Common myeloid progenitor, CD34-positive (primary cell): ENCODE measurements around the gene SUSD1.

Source experiments
- CTCF ChIA-PET: fragments of 350-600 bp; sonication (Branson Sonifier 250); formaldehyde crosslinking; loops from one replicate; lab custom pipeline; 2021; ENCODE audit warnings: antibody characterized with exemption; lab: Charles Lee
- POLR2A ChIA-PET: fragments of 350-600 bp; sonication (Branson Sonifier 250); formaldehyde crosslinking; loops from one replicate; lab custom pipeline; 2021; ENCODE audit warnings: antibody characterized with exemption; lab: Charles Lee
- DNase-seq, 3 donors: peaks; one replicate each; pipeline versions ENCODE4 v3.0.0 to v3.0.0-alpha.2; 2013
- H3K27ac ChIP-seq, 2 experiments: 1 replicate in 1 of 2; 2 replicates in 1 of 2; pipeline ENCODE4 v1.7.0; 2013; ENCODE audit warnings: inconsistent platforms in 2 of 2, low read length in 2 of 2, mild to moderate bottlenecking in 2 of 2, low read depth in 1 of 2, moderate library complexity in 1 of 2; ENCODE audit not compliant: severe bottlenecking in 2 of 2, insufficient read depth in 1 of 2, poor library complexity in 1 of 2
- H3K27me3 ChIP-seq, 5 experiments: replicated peaks in 2 of 5; 1 replicate in 3 of 5; 2 replicates in 2 of 5; pipeline versions ENCODE4 v1.6.1 to v1.7.0; 2013; ENCODE audit warnings: low read length in 4 of 5, mild to moderate bottlenecking in 2 of 5, moderate library complexity in 2 of 5, inconsistent platforms in 1 of 5; ENCODE audit not compliant: insufficient read depth in 5 of 5, control insufficient read depth in 4 of 5
- H3K36me3 ChIP-seq, 4 experiments: 1 replicate in 2 of 4; 2 replicates in 2 of 4; pipeline versions ENCODE4 v1.6.1 to v1.7.0; 2013; ENCODE audit warnings: low read length in 3 of 4, control low read depth in 1 of 4, mild to moderate bottlenecking in 1 of 4; ENCODE audit not compliant: control insufficient read depth in 4 of 4, insufficient read depth in 4 of 4
- H3K4me1 ChIP-seq, 4 experiments: 1 replicate in 3 of 4; 2 replicates in 1 of 4; pipeline versions ENCODE4 v1.6.1 to v1.7.1; 2013; ENCODE audit warnings: low read length in 3 of 4, mild to moderate bottlenecking in 3 of 4, control low read depth in 1 of 4, inconsistent platforms in 1 of 4, moderate library complexity in 1 of 4; ENCODE audit not compliant: control insufficient read depth in 4 of 4, insufficient read depth in 4 of 4; ENCODE audit errors: control extremely low read depth in 1 of 4
- H3K4me3 ChIP-seq, 7 experiments: 1 replicate in 4 of 7; 2 replicates in 3 of 7; pipeline versions ENCODE4 v1.5.1 to v1.7.0; 2013; ENCODE audit warnings: mild to moderate bottlenecking in 7 of 7, low read length in 6 of 7, moderate library complexity in 6 of 7, inconsistent platforms in 2 of 7, low read depth in 2 of 7, control low read depth in 1 of 7; ENCODE audit not compliant: insufficient read depth in 4 of 7, control insufficient read depth in 1 of 7; ENCODE audit errors: extremely low read depth in 1 of 7
- H3K9me3 ChIP-seq, 5 experiments: 1 replicate in 4 of 5; 2 replicates in 1 of 5; pipeline versions ENCODE4 v1.6.1 to v1.7.1; 2013; ENCODE audit warnings: low read length in 4 of 5, mild to moderate bottlenecking in 2 of 5, inconsistent platforms in 1 of 5, low read depth in 1 of 5, moderate library complexity in 1 of 5; ENCODE audit not compliant: control insufficient read depth in 4 of 5, insufficient read depth in 2 of 5; ENCODE audit errors: control extremely low read depth in 1 of 5
- WGBS: methylation state at CpG from one replicate; pipeline ENCODE4 v1.1.5; 2013; ENCODE audit not compliant: insufficient coverage; 5-methylcytosine and 5-hydroxymethylcytosine counted together

SUSD1 gene

GRCh38 chr9:112087506-112087905 is 87.6 kb downstream of the SUSD1 start:
- Histone ChIP-seq H3K36me3 (peaks cover 4 to 20% (median 12%) of the 10 kb centered on the region in 4 experiments), H3K9me3 (peaks cover 0 to 2% (median 0%) of the 10 kb centered on the region in 5 experiments), H3K4me3 (no peak overlapping the region), H3K4me1 (no peaks in the 10 kb centered on the region), H3K27ac (no peak overlapping the region), H3K27me3 (no peaks in the 10 kb centered on the region)
- ChIA-PET POLR2A (no interaction called here), CTCF (interaction anchor here (0.6 to 3.4 kb wide), 12 partner anchors 8 to 283 kb away, joined by 3 to 15 read pairs (median 4); no protein-coding TSS in a partner anchor)
- no peak for DNase-seq

DNA sequence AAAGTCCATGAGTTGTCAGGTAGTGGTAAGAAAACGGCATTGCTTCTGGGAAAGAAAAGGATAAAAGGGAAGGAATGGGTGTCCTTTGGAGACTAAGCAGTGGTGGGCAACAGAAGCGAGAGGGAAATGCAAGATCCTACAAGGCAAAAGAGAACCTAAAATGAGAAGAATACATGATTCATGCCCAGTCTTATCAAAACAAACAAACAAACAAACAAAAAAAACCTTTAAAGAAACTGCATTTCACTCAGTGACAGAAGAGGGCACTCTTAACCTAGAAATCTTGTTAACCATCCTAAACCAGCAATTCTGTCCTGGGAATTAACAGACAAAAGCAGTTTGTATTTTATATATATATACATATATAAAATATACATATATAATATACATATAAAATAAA is 88.5 kb downstream of the SUSD1 start:
- peak; percentile 26 to 49 (median 40) for DNase-seq
- no peaks in the 10 kb centered on the region for H3K4me1 ChIP-seq
- POLR2A ChIA-PET, result no interaction called here
- no peak overlapping the region for H3K27ac ChIP-seq
- 100% methylated on average over 1 of the region's 2 CpGs for WGBS
- no peaks in the 10 kb centered on the region for H3K27me3 ChIP-seq
- H3K36me3 ChIP-seq, result peaks cover 4 to 20% (median 13%) of the 10 kb centered on the region in 4 experiments
- H3K9me3 ChIP-seq, result peaks cover 0 to 5% (median 0%) of the 10 kb centered on the region in 5 experiments
- CTCF ChIA-PET, result interaction anchor here (0.8 to 3.4 kb wide), 11 partner anchors 11 to 706 kb away, joined by 3 to 15 read pairs (median 5); no protein-coding TSS in a partner anchor
- no peak overlapping the region for H3K4me3 ChIP-seq

DNA sequence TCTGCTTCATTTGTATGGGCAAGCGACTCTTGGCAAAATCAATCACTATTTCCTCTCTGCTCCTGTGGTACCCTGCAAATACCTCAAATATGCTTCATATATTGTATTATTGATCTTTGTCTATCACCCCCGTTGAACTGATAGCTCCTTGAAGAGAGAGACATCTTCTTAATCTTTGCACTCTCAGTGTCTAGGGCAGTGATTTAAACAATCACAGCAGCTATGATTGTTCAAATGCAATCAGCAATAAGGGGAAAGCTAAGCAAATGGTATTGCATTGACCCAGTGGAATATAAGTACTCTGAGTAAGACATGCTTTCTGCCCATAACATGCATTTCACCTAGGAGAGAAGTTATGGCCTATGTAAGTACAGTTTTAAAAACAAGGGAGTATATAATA is 90.2 kb downstream of the SUSD1 start:
- ChIA-PET POLR2A (interaction anchor here (0.7 kb wide), 1 partner anchor 633 kb away, joined by 3 read pairs; the partner anchor contains the start of gene INIP), CTCF (interaction anchor here (0.6 to 3.4 kb wide), 7 partner anchors 8 to 281 kb away, joined by 3 to 15 read pairs (median 3); no protein-coding TSS in a partner anchor)
- H3K27ac ChIP-seq, result no peak overlapping the region
- no CpG with 5 or more reads among the region's 2 CpGs for WGBS
- peaks cover 4 to 22% (median 14%) of the 10 kb centered on the region in 4 experiments for H3K36me3 ChIP-seq
- H3K27me3 ChIP-seq, result no peaks in the 10 kb centered on the region
- no peaks in the 10 kb centered on the region for H3K4me1 ChIP-seq
- H3K9me3 ChIP-seq, result peaks cover 0 to 5% (median 0%) of the 10 kb centered on the region in 5 experiments
- no peak for DNase-seq
- H3K4me3 ChIP-seq, result no peak overlapping the region

GRCh38 chr9:112084334-112084733 is 90.8 kb downstream of the SUSD1 start:
- 94% methylated on average over 2 of the region's 3 CpGs for WGBS
- Histone ChIP-seq H3K27me3 (no peaks in the 10 kb centered on the region), H3K36me3 (peaks cover 4 to 22% (median 14%) of the 10 kb centered on the region in 4 experiments), H3K27ac (no peak overlapping the region), H3K4me1 (no peaks in the 10 kb centered on the region), H3K4me3 (no peak overlapping the region), H3K9me3 (peaks cover 0 to 5% (median 0%) of the 10 kb centered on the region in 5 experiments)
- POLR2A ChIA-PET, result interaction anchor here (0.7 kb wide), 1 partner anchor 634 kb away, joined by 3 read pairs; the partner anchor contains the start of gene INIP
- CTCF ChIA-PET, result interaction anchor here (0.6 to 3.4 kb wide), 5 partner anchors 10 to 282 kb away, joined by 3 to 15 read pairs (median 3); no protein-coding TSS in a partner anchor
- no peak for DNase-seq

GRCh38 chr9:112081918-112082729 is 93.0 kb downstream of the SUSD1 start:
- Histone ChIP-seq H3K4me3 (no peak overlapping the region), H3K9me3 (peaks cover 0 to 5% (median 0%) of the 10 kb centered on the region in 5 experiments), H3K36me3 (peaks cover 4 to 24% (median 13%) of the 10 kb centered on the region in 4 experiments), H3K27ac (no peak overlapping the region), H3K4me1 (no peaks in the 10 kb centered on the region), H3K27me3 (no peaks in the 10 kb centered on the region)
- no peak for DNase-seq
- ChIA-PET POLR2A (no interaction called here), CTCF (interaction anchor here (1.1 to 1.6 kb wide), 4 partner anchors 15 to 703 kb away, joined by 3 to 7 read pairs (median 4); no protein-coding TSS in a partner anchor)
- WGBS, result 100% methylated on average over 4 of the region's 7 CpGs

DNA sequence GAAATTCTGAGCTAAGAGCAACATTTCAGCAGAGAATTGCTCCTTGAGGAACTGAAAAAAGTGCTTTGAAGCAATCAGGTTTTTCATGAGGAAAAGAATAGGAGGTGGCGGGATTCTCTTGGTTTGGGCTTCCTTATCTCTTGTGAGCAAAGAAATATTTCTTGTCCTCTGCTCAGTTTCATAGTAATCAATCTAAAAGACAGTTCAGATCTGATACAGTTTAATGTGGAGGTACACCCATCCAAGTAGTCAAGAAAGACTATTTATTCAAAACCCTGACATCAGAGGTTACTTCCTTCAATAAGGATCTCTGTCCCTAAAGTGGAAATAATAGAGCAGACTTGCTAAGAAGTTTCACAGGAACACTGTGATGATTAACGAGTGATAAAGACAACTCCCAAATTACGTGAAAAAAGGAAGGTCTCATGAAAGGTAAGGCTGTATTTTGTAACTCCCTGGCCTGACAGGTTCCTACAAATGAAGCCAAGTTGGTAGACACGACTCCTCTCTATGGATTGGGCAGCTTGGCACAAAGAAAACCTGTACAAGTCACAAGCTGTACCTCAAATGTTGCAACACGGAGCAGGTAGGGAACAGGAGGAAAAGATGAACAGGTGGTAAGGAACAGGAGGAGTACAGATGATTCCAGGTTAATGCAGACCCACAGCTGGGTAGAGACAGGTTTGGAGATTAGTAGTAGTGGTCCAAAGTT is 94.1 kb downstream of the SUSD1 start:
- WGBS, result 100% methylated on average over 3 of the region's 5 CpGs
- Histone ChIP-seq H3K36me3 (peaks cover 4 to 31% (median 13%) of the 10 kb centered on the region in 4 experiments), H3K9me3 (peaks cover 0 to 5% (median 0%) of the 10 kb centered on the region in 5 experiments), H3K27ac (no peak overlapping the region), H3K4me3 (no peak overlapping the region), H3K4me1 (no peaks in the 10 kb centered on the region), H3K27me3 (no peaks in the 10 kb centered on the region)
- DNase-seq, result no peak
- POLR2A ChIA-PET, result no interaction called here
- CTCF ChIA-PET, result interaction anchor here (1.5 to 2.3 kb wide), 3 partner anchors 16 to 330 kb away, joined by 4 to 7 read pairs (median 5); no protein-coding TSS in a partner anchor
